NCI-H2107 treated with DMSO at 0.1 percent for 48 hours (cell line): ENCODE results near the gene ZFP3.
"Not testable (repeated sequence)": the region's sequence is repeated elsewhere in the genome, so short reads cannot be mapped to it uniquely, and the experiment has no call there.

Experiments
- DNase-seq: peaks from one replicate; lab custom pipeline; 2025; ENCODE audit not compliant: unreplicated experiment; lab: John Stamatoyannopoulos, UW

Gene ZFP3

DNA sequence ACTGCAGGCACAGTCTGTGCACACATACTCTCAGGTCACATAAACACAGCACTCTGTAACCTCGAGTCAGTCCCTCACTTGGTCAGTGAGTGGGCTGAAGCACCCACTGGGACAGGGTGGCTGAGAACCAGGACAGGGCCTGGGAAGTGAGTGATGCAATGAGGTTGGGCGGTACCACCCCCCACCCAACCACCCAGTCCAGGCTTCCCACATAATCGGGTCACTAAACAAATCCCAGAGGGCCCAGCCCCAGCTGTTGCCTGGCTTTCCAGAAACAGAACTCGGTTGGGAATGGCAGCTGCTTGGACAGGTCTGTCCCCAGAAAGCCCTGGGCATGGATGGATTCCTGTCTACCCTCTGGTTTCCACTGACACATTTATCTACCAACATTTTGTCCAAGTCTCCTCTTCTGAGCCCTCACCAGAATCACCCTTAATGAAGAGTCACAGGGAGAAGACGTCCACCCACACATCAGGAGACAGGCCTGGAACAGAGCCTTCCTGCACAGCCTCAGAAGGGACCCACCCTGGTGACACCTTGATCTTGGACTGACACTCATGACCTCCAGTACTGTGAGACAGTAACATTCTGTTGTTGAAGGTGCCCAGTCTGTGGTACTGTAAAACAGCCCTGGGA, 46.0 kb downstream of the ZFP3 start:
- not testable (repeated sequence) for DNase-seq

DNA sequence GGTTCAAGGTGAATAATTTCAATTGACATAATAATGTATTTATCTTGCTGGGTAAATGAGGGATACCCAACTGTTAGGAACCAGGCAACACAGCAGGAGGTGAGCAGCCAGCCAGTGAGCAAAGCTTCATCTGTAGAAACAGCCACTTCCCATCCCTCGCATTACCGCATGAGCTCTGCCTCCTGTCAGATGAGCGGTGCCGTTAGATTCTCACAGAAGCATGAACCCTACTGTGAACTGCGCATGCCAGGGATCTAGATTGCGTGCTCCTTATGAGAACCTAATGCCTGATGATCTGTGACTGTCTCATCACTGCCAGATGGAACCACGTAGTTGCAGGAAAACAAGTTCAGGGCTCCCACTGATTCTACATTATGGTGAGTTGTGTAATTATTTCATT, 46.6 kb downstream of the ZFP3 start:
- not testable (repeated sequence) for DNase-seq

DNA sequence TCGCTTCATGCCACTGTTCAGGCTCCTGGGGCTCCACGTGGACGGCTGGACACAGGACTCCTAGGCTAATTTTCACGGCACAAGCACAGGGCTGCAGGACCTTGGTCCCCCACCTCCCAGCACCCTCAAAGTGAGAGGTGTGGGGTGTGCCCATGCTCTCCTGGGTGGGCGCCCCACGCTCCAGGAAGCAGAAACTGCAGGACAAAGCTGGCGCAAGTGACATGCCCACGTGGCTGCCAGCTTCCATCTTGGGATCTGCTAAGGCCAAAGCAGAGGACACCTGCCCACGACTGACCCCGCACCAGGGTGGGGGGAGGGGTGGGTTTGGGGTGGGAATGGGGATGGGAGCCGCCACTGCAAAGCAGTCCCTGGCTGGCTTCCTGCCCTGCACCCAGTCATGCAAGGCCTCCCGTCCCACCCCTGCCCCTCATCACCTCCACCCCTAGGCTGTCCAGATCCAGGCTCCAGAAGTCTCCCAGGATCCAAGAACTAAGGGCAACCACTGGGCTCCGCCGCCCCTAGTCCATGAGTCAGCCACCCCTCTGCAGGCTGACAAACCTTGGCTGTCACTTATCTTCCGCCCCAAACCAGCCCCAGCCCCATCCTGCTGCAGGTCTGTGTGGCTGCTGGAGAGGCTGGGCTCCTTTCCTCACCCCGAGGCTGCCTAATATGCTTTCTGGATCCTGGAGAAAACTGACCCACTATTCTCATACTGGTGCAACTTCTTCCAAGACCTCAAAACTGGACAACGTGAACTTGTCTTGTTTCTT, 48.6 kb downstream of the ZFP3 start:
- no peak for DNase-seq

DNA sequence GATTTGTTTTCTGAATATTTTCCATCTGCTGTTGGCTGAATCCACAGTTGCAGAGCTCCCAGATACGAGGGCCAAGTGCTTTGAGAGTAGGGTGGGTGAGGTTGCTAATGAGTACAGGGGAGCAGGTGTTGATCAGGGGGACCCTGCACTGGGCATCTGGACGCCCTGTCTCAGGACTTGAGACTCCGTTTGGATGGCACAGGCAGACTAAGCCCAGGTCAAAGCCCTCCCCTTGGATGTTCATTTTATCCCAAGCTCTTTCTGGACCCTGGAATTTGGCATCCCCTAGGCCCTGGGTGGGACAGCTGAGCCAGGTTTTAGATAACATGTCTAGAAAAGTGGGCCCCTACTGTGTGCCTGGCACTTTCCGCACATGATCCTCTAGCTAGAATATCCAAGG, 49.6 kb downstream of the ZFP3 start:
- DNase-seq, result no peak

DNA sequence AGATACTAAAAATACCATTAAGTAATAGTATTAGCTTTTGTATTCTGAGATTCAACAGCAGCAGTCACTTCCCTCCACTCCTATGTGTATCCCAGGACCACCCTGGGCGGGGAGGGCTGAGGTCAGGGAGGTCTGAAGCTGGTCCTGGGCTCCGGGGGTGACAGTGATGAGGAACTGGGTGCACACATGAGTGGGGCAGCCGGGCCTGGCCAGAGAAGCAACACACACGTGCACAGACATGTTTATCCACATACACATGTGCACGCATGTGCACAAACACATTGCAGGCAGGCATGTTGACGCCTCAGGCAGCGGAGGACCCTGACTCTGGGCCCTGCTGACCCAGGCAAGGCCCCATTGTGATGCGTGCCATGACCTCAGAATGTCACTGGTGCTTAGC, 50.1 kb downstream of the ZFP3 start:
- DNase-seq, result not testable (repeated sequence)

DNA sequence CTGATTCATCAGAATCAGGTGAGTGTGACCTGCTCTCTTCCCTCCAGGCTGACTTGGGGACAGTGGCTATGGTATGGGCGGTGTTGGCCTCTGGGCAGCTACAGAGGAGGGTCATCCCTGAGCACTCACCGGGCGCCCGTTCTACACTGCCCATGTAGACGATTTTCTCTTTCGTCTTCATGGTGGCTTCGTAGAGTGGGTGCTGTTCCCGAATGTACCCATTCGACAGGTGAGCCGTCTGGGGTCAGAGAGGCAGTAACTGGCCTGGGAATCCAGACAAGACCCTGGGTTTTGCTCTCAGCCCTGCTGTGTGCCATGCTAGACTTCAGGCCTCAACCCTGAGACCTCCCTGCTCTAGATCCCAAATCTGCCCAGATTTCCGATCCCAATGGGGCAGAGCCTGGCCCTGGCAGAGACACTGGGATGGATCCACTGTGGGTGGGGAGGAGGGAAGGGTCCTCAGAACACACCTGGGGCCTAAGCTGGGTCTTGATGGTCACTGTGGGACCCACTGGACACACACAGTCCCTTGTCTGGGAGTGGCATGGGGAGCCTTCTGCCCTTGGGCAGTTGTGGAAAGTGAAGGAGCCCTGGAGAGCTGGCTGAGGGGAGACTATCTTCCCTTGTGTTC, 50.8 kb downstream of the ZFP3 start:
- no peak for DNase-seq

DNA sequence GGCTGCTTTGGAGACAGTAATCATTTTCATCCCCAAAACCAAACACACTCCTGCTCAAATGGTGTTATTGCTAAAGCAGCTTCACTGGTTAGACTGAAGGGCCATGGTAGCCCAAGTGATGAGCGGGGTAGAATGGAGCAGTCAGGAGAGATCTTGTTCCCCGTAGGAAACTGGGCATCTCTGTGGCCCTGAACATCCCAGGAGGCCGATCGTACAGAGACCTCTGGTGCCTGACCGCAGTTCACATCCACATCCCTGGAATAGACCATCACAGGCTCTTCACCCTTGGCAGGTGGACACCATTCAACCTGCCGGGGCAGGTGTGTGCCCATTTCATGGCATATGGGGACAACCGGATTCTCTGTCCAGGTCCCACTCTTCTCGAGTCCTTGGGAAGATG, 51.5 kb downstream of the ZFP3 start:
- not testable (repeated sequence) for DNase-seq

DNA sequence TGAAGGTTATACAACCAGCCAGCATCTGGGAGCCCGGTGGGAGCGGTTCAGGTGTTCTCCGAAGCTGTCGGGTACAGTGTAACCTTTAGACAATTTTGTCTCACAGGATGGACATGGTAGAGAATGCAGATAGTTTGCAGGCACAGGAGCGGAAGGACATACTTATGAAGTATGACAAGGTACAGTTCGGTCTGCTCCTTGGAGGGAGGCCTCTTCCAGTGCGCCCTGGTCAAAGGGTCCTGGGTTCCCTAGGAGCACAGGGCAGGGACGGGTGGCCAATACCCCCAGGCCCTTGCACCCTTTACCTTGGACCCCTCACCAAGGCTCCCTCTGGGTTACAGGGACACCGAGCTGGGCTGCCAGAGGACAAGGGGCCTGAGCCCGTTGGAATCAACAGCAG, 52.0 kb downstream of the ZFP3 start:
- DNase-seq, result not testable (repeated sequence)

DNA sequence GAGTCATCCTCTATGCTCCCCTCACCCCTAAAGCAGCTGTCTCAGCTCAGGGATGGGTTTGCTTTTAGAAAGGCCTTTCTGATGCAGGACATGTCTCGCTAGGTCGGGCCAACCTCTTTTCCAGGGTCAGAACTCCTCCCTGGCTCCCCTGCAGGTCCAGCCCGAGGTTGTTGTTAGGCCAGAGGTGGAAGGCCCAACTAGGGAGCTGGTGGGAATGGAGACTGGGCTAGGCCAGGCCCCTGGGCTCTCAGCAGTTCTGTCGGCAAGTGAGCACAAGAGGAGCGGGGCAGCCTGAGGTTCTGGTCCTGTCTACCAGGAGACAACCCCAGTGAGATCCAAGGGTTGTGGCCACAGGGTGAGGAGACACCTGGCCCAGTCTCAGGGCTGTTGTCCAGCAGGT, 52.4 kb downstream of the ZFP3 start:
- DNase-seq, result not testable (repeated sequence)

DNA sequence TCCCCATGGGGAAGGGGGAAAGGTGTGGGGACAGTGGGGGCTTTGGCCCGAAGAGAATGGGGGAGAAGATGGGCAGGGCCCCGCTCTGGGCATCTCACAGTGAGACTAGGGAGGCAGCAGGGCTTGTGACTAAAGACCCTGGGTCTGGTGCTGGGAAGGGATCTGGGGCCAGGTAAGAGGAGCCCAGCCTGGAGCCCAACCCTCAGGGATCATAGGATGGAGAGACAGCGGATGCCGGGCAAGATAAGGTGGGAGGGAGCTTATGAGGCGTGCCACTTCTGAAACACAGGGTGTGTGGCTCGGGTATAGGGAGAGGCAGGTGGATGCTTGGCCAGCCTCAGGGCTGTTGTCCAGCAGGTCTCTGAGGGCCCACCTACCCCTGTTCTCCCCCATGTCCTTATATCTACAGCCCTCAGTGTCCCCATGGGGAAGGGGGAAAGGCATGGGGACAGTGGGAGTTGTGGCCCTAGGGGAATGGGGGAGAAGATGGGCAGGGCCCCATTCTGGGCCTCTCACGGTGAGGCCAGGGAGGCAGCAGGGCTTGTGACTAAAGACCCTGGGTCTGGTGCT, 53.0 kb downstream of the ZFP3 start:
- no peak for DNase-seq

DNA sequence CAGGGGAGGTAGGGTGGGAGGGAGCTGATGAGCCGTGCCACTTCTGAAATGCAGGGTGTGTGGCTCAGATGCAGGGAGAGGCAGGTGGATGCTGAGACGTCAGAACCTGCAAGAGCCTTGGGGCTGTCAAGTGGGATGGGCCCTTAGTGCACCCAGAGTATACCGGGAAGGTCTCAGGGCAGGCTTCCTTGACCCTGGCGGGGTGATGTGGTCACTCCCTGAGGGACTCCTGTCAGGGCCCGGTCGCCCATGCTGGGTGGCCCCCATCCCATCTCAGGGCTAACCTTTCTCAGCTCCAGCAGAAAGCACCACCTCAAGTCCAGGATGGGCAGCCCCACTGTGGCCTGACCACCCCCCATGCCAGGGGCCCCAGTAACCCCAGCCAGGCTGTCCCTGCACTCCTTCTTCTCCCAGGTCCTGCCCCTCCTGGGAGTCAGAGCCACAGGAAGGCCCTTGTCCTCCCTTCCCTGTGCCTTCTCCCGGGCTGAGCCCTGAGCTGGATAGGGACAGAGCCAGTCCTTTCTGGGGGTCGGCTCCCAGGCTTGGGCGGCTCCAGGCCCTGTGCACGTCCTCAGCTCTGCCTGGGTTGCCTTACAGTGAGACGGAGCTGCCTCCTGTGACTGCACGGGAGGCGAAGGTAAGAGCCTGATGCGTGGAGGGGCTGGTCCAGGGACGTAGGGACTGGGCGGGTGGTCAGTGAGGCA, 53.7 kb downstream of the ZFP3 start:
- DNase-seq, result not testable (repeated sequence)

DNA sequence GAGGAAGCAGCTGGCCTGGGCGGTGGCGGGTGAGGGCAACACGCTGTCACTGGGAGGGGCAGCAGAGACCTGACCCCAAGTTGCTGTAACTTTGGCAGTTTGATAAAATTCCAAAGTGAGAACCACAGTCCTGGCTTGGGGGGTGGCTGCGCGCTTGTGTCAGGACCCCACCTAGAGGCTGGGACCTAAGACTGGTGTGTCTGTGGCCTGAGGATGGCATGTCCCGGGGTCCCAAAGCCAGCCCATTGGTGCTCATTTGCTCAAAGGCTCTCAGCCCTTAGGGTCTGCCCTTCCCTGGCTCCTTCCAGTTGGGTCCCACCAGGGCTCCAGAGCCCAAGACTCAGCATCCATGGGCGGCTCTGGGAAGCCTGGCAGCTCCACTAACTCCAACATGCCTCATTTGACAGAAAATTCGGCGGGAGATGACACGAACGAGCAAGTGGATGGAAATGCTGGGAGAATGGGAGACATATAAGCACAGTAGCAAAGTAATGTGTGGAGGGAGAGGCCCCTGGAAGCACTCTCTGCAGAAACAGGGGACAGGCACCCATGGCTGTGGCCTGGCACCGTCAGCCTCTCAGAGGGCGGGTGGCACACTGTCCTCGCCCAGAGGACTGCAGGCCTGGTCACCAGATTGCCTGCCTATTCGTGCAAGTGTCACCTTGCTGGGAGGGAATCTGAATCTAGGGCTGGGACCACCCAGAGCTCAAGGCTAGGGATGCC, 54.4 kb downstream of the ZFP3 start:
- DNase-seq, result not testable (repeated sequence)

DNA sequence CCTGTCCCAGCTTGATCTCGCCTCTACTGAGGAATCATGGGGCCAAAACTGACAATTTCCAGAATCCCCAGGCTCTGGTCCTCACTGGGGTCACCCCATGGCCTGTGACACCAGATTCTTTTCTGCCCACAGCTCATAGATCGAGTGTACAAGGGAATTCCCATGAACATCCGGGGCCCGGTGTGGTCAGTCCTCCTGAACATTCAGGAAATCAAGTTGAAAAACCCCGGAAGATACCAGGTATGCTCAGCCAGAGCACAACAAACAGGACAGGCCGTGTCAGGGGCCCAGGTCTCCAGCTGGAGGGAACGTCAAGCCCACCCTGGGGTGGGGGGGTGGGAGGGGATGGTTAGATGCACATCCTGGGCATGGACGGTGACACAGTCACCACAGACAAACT, 55.0 kb downstream of the ZFP3 start:
- no peak for DNase-seq

DNA sequence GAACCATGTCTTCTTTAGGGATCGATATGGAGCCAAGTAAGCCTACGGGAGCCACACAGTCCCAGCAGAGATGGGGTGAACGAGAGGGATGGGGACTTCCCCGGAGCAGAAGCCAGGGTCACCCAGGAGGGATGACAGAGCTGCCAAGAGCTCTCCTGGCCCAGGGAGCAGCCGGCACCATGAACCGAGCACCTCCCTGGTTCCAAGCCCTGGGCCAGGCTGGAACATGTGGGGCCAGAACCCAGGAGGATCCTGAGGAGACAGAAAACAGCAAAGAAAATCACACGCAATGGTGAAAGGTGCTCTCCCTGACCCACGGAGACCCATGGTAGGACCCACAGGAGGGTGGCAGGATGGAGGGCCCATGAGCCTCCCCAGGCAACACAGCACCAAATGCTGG, 55.7 kb downstream of the ZFP3 start:
- not testable (repeated sequence) for DNase-seq

DNA sequence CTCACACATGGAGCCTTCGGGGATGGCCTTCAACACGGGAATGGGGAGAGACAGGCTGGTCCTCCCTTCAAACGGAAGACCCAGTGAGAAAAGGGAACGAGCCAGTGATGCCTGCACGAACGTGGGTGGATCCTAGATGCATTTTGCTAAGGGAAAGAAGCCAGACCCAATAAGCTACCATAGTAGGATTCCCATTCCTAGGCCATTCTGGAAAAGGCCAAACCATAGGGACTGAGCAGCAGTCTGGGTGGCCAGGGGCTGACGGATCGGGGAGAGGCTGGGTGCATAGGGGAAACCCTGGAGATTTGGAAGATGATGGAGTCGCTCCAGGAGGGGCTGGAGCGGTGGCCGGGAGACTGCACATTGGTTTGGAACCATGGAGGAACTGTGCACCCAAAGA, 56.3 kb downstream of the ZFP3 start:
- not testable (repeated sequence) for DNase-seq

DNA sequence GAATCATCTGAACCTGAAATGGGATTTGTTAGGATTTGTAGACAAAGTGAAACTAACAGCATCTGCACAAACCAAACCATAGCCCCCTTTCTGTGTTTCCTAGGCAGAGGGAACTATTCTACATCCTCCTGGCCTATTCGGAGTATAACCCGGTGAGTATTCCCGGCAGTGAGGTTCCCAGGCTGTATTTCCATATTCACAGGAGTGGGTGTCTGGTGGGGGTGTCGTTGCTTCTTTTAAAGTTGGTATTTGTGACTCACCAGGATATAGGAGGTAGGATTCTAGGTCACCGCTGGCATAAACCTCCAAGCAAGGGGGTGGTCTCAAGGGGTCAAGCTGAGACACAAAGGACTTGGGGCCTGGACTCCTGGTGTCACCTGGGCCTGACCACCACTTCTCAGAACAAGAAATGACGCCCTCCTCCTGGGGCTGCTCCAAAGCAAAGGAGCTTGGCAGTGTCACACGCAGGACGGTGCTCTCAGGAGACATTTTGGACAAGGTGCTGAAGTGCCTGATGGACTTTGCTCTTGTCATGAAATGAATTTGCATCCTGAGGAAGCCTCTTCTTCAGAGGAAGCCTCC, 57.0 kb downstream of the ZFP3 start:
- not testable (repeated sequence) for DNase-seq

DNA sequence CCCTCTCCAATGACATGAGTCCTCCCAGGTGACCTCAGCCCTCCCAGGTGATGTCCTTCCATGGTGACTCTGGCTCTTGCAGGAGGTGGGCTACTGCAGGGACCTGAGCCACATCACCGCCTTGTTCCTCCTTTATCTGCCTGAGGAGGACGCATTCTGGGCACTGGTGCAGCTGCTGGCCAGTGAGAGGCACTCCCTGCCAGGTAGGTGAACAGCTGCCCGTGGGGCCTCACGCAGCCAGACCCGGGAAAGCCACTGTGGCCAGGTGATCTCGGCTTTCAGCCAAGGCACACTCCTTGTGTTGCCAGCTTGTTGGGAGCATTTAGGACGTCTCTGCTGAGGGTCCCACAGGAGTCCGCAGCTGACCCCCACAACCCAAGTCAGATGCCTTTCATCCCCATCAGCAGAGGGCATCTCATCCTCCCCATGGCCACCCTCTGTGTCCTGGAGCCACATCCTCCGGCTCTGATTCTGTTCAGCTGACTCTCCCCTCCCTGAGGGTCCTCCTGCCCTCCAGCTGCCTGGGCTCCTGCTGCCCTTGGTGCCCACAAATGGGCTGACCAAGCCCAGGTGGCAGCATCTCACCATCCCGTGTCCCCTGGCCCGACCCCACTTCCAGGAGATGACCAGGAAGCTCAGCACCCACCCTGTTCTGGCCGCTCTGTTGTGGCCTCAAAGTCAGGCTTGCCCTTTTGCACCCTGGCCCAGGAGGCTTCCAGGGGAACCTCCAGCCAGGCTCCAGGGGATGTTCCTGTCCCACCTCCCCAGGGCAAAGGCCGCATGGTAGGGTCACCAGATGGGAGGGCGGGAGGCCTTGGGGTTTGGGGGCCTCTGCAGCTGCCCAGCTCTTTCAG, 57.7 kb downstream of the ZFP3 start:
- no peak for DNase-seq

DNA sequence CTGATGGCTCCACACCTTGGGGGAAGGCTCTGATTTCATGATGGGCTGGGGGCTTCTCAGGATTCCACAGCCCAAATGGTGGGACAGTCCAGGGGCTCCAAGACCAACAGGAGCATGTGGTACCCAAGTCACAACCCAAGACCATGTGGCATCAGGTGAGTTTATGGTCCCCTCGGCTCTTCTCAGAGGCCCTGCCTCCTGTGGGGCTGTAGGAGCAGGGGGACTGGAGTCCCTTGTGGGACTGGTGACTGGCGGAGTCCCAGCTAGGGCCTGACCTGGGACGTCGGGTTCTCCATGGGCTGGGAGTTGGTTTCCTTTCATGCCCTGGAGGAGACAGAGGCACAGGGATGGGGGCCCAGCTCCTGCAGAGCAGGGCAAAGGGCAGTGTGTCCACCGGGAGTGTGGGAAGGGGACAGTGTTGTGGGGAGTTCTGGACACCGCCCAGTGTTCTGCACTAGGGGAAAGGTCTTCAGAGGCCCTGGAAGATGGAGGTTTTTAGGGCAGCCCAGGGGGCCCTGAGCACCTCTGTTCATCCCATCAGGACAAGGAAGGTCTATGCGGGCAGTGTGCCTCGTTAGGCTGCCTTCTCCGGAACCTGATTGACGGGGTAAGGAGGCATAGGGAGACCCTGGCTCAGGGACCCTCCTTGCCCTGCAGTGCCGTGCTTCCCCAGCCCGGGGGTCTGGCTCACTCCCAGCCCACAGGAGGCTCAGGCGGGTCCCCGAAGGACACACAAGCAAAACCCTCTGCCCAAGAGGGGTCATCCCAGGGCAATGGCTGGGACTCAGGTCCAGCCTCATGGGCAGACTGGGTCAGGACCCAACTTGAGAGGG, 58.5 kb downstream of the ZFP3 start:
- DNase-seq, result not testable (repeated sequence)
